GM23338 (cell line): ENCODE results near the gene ADGRG1. TPM values are rescaled to one million over a fixed set of nuclear protein-coding genes. Genes with fewer than 3 reads are reported as not detected.

ENCODE experiments used
- ATAC-seq: fragments of 200-7000 bp; cut with Tn5 transposase; 3 replicates; pipeline ENCODE4 v1.9.1; 2020
- DNase-seq: peaks from one replicate; pipeline ENCODE4 v3.0.0-alpha.2; 2015; ENCODE audit warnings: low spot score
- H2AFZ ChIP-seq: fragments of 200-600 bp; sonication (generic); 2 replicates; pipeline ENCODE4 v1.8.0; 2016; ENCODE audit warnings: antibody characterized with exemption, mild to moderate bottlenecking, moderate library complexity
- H3F3A ChIP-seq: fragments of 200-600 bp; sonication (generic); replicated peaks from 2 replicates; pipeline ENCODE4 v1.8.0; 2017; ENCODE audit warnings: antibody characterized with exemption, mixed run types, low read depth
- H3K27ac ChIP-seq: fragments of 200-600 bp; sonication (generic); 2 replicates; pipeline ENCODE4 v1.6.1; 2016; ENCODE audit warnings: low read depth
- H3K27me3 ChIP-seq: fragments of 200-600 bp; sonication (generic); 2 replicates; pipeline ENCODE4 v1.8.0; 2016; ENCODE audit warnings: mild to moderate bottlenecking, mixed run types, moderate library complexity; ENCODE audit not compliant: insufficient read depth
- H3K36me3 ChIP-seq: fragments of 200-600 bp; sonication (generic); 2 replicates; pipeline ENCODE4 v1.8.0; 2016; ENCODE audit warnings: mild to moderate bottlenecking; ENCODE audit not compliant: insufficient read depth
- H3K4me1 ChIP-seq: fragments of 200-600 bp; sonication (generic); 2 replicates; pipeline ENCODE4 v1.8.0; 2016; ENCODE audit warnings: mild to moderate bottlenecking, moderate library complexity; ENCODE audit not compliant: insufficient read depth
- H3K4me2 ChIP-seq: fragments of 200-600 bp; sonication (generic); 2 replicates; pipeline ENCODE4 v1.7.1; 2017; ENCODE audit warnings: mixed run types
- H3K4me3 ChIP-seq: fragments of 200-600 bp; sonication (generic); 2 replicates; pipeline ENCODE4 v1.6.1; 2016; ENCODE audit warnings: mixed run types
- H3K79me2 ChIP-seq: fragments of 200-600 bp; sonication (generic); replicated peaks from 2 replicates; pipeline ENCODE4 v1.8.0; 2017; ENCODE audit warnings: mild to moderate bottlenecking; ENCODE audit not compliant: insufficient read depth
- H3K9me2 ChIP-seq: fragments of 200-600 bp; sonication (generic); 2 replicates; pipeline ENCODE4 v1.8.0; 2017; ENCODE audit not compliant: insufficient read depth
- H4K20me1 ChIP-seq: fragments of 200-600 bp; sonication (generic); replicated peaks from 2 replicates; pipeline ENCODE4 v1.8.0; 2017; ENCODE audit warnings: mild to moderate bottlenecking; ENCODE audit not compliant: insufficient read depth
- H3K27ac Mint-ChIP-seq: 2 replicates; pipeline ENCODE4 v1.8.0; 2020; ENCODE audit warnings: inconsistent platforms, mild to moderate bottlenecking, moderate library complexity, mixed read lengths
- H3K27me3 Mint-ChIP-seq: 3 replicates; pipeline ENCODE4 v1.8.0; 2022; ENCODE audit warnings: low read depth, mild to moderate bottlenecking, moderate library complexity, mixed read lengths, inconsistent platforms; ENCODE audit not compliant: insufficient read depth, poor library complexity
- H3K36me3 Mint-ChIP-seq: 3 replicates; pipeline ENCODE4 v1.8.0; 2021; ENCODE audit warnings: low read depth, mild to moderate bottlenecking, inconsistent platforms, moderate library complexity, mixed read lengths
- H3K4me1 Mint-ChIP-seq: 3 replicates; pipeline ENCODE4 v1.8.0; 2020; ENCODE audit warnings: mild to moderate bottlenecking, inconsistent platforms, mixed read lengths
- H3K4me3 Mint-ChIP-seq: 3 replicates; pipeline ENCODE4 v1.8.0; 2021; ENCODE audit warnings: moderate library complexity, mild to moderate bottlenecking, inconsistent platforms, mixed read lengths
- H3K9me3 Mint-ChIP-seq: 3 replicates; pipeline ENCODE4 v1.8.0; 2020; ENCODE audit warnings: moderate library complexity, mild to moderate bottlenecking, inconsistent platforms, mixed read lengths
- CREB1 ChIP-seq: fragments of 250-450 bp; sonication (Bioruptor Pico); IDR thresholded peaks from 2 replicates; pipeline ENCODE4 v1.5.0; 2020; ENCODE audit warnings: low read depth, mild to moderate bottlenecking, moderate library complexity
- CTCF ChIP-seq, 2 experiments: fragments of 200-600 bp in 1 of 2; sonication (generic) in 1 of 2; conservative IDR thresholded peaks; 2 replicates each; pipeline versions ENCODE4 v1.5.1 to v1.6.1; 2016 to 2017; ENCODE audit warnings: antibody characterized with exemption in 2 of 2, low read depth in 2 of 2, mild to moderate bottlenecking in 2 of 2, moderate library complexity in 1 of 2
- ETS1 ChIP-seq: IDR thresholded peaks from 2 replicates; pipeline ENCODE4 v1.6.1; 2016; ENCODE audit warnings: antibody characterized with exemption
- EZH2 ChIP-seq: fragments of 200-600 bp; sonication (generic); IDR thresholded peaks from one replicate; pipeline ENCODE4 v1.8.0; 2017; ENCODE audit warnings: antibody characterized with exemption, mild to moderate bottlenecking, low read depth; ENCODE audit not compliant: unreplicated experiment
- EZH2phosphoT487 ChIP-seq: fragments of 200-600 bp; sonication (generic); IDR thresholded peaks from one replicate; pipeline ENCODE4 v1.8.1; 2018; ENCODE audit warnings: antibody characterized with exemption; ENCODE audit not compliant: unreplicated experiment
- JUNB ChIP-seq: IDR thresholded peaks from one replicate; pipeline ENCODE4 v1.6.1; 2016; ENCODE audit warnings: antibody characterized with exemption; ENCODE audit not compliant: unreplicated experiment
- NANOG ChIP-seq: IDR thresholded peaks from 2 replicates; pipeline ENCODE4 v1.6.1; 2016; ENCODE audit warnings: antibody characterized with exemption, borderline replicate concordance
- POLR2AphosphoS5 ChIP-seq: IDR thresholded peaks from 2 replicates; pipeline ENCODE4 v1.6.1; 2016; ENCODE audit warnings: antibody characterized with exemption, low read depth
- REST ChIP-seq: IDR thresholded peaks from one replicate; pipeline ENCODE4 v1.6.1; 2018; ENCODE audit warnings: antibody characterized with exemption; ENCODE audit not compliant: unreplicated experiment
- STAT1 ChIP-seq: IDR thresholded peaks from one replicate; pipeline ENCODE4 v1.6.1; 2016; ENCODE audit warnings: antibody characterized with exemption; ENCODE audit not compliant: unreplicated experiment
- ZNF114 ChIP-seq: fragments of 250-450 bp; sonication (Bioruptor Pico); IDR thresholded peaks from 2 replicates; pipeline ENCODE4 v1.5.0; 2020; ENCODE audit warnings: mild to moderate bottlenecking, moderate library complexity
- ZNF331 ChIP-seq: fragments of 250-450 bp; sonication (Bioruptor Pico); IDR thresholded peaks from 2 replicates; pipeline ENCODE4 v1.5.0; 2020; ENCODE audit warnings: low read depth, mild to moderate bottlenecking, moderate library complexity
- ZNF462 ChIP-seq: fragments of 250-450 bp; sonication (Bioruptor Pico); IDR thresholded peaks from 2 replicates; pipeline ENCODE4 v1.5.0; 2020; ENCODE audit warnings: mild to moderate bottlenecking, moderate library complexity
- polyA plus RNA-seq: library from polyadenylated mRNA; unstranded; fragments of >200 nt; fragmentation: Nextera tagmentation; extraction: Ambion mirVana; gene quantifications from 2 replicates; pipeline ENCODE4 v1.2.1, GENCODE V29; 2016
- total RNA-seq: library from RNA; depleted of rRNA; stranded (reverse); fragments of >200 nt; shearing (Covaris generic); gene quantifications from 2 replicates; pipeline ENCODE4 v1.2.3, GENCODE V29; 2014

ADGRG1 gene
- total and polyA plus RNA-seq, 2 experiments from 2014 or later, result 0.14 to 0.47 TPM

GRCh38 chr16:57624806-57625500, 3.5 kb upstream of the ADGRG1 start:
- H3K9me3 Mint-ChIP-seq, result no peaks in the 10 kb centered on the region
- Histone ChIP-seq H3K9me2 (no peaks in the 10 kb centered on the region), H2AFZ (no peak overlapping the region), H4K20me1 (no peaks in the 10 kb centered on the region), H3K27ac (no peak overlapping the region), H3K79me2 (no peaks in the 10 kb centered on the region), H3K4me1 (0 out of 2 replicates have a peak, but pooled peaks cover 5% of the 10 kb centered on the region), H3K27me3 (no peaks in the 10 kb centered on the region), H3K4me3 (no peak overlapping the region), H3F3A (no peaks in the 10 kb centered on the region), H3K36me3 (no peaks in the 10 kb centered on the region), H3K4me2 (no peak overlapping the region)
- H3K4me3 Mint-ChIP-seq, result no peak overlapping the region
- H3K4me1 Mint-ChIP-seq, result peaks cover 61% of the 10 kb centered on the region
- TF ChIP-seq POLR2AphosphoS5 (no peak), ZNF331 (no peak), REST (no peak), STAT1 (no peak), CTCF (conservative IDR thresholded peaks at IDR 0.05; ENCODE audit: low read depth in 2 of 2) (no peak), NANOG (no peak), ZNF114 (CRISPR knock-in tag) (no peak), ZNF462 (no peak), ETS1 (no peak), JUNB (no peak), CREB1 (CRISPR knock-in tag) (no peak), EZH2phosphoT487 (no peak), EZH2 (no peak)
- no peaks in the 10 kb centered on the region for H3K36me3 Mint-ChIP-seq
- H3K27me3 Mint-ChIP-seq, result peaks cover 22% of the 10 kb centered on the region
- no peak for DNase-seq
- no peak overlapping the region for H3K27ac Mint-ChIP-seq
- ATAC-seq, result no peak
